Neural cell (in vitro differentiated cells): Measurements from ENCODE around the gene SUN1. TPM values are rescaled to one million over a fixed set of nuclear protein-coding genes. Genes with fewer than 3 reads are reported as not detected.

Experiments
- H2AFZ ChIP-seq: fragments of 200-600, 300-800 bp; sonication (generic), shearing (Covaris generic); 2 replicates; pipeline ENCODE4 v1.6.0; 2014; ENCODE audit warnings: low read depth, mild to moderate bottlenecking, antibody characterized with exemption, low read length, moderate library complexity
- H3F3A ChIP-seq: fragments of 200-600 bp; shearing (Covaris generic); 2 replicates; pipeline ENCODE4 v1.6.1; 2016; ENCODE audit warnings: mild to moderate bottlenecking, moderate library complexity, mixed read lengths, antibody characterized with exemption, low read length; ENCODE audit not compliant: insufficient read depth, poor library complexity, severe bottlenecking
- H3K27ac ChIP-seq: fragments of 200-600, 300-800 bp; sonication (generic), shearing (Covaris generic); 2 replicates; pipeline ENCODE4 v1.5.1; 2014; ENCODE audit warnings: mild to moderate bottlenecking, low read length, moderate library complexity
- H3K27me3 ChIP-seq: fragments of 300-800, 200-600 bp; sonication (generic), shearing (Covaris generic); 2 replicates; pipeline ENCODE4 v1.6.0; 2014; ENCODE audit warnings: mild to moderate bottlenecking, low read depth, low read length, moderate library complexity; ENCODE audit not compliant: insufficient read depth
- H3K36me3 ChIP-seq: fragments of 300-800, 200-600 bp; sonication (generic), shearing (Covaris generic); 2 replicates; pipeline ENCODE4 v1.5.1; 2014; ENCODE audit warnings: mild to moderate bottlenecking, antibody characterized with exemption, low read length, moderate library complexity; ENCODE audit not compliant: insufficient read depth
- H3K4me2 ChIP-seq: fragments of 300-800, 200-600 bp; sonication (generic), shearing (Covaris generic); 2 replicates; pipeline ENCODE4 v1.6.0; 2014; ENCODE audit warnings: mild to moderate bottlenecking, low read length
- H3K4me3 ChIP-seq: fragments of 300-800, 200-600 bp; sonication (generic), shearing (Covaris generic); 2 replicates; pipeline ENCODE4 v1.5.1; 2014; ENCODE audit warnings: mild to moderate bottlenecking, low read length, moderate library complexity
- H3K79me2 ChIP-seq: fragments of 200-600 bp; shearing (Covaris generic); replicated peaks from 2 replicates; pipeline ENCODE4 v1.6.0; 2014; ENCODE audit warnings: mild to moderate bottlenecking, low read length, moderate library complexity; ENCODE audit not compliant: insufficient read depth
- H3K9ac ChIP-seq: fragments of 300-800, 200-600 bp; sonication (generic), shearing (Covaris generic); 2 replicates; pipeline ENCODE4 v1.6.1; 2016; ENCODE audit warnings: mild to moderate bottlenecking, low read length, mixed read lengths
- H3K9me2 ChIP-seq: fragments of 200-600 bp; shearing (Covaris generic); 2 replicates; pipeline ENCODE4 v1.6.1; 2016; ENCODE audit warnings: mild to moderate bottlenecking, low read length, mixed read lengths; ENCODE audit not compliant: insufficient read depth
- H3K9me3 ChIP-seq: fragments of 200-600, 300-800 bp; sonication (generic), shearing (Covaris generic); 2 replicates; pipeline ENCODE4 v1.6.1; 2016; ENCODE audit warnings: mild to moderate bottlenecking, mixed run types, low read length, moderate library complexity, mixed read lengths
- H4K20me1 ChIP-seq: fragments of 200-600 bp; shearing (Covaris generic); 2 replicates; pipeline ENCODE4 v1.6.1; 2016; ENCODE audit warnings: mild to moderate bottlenecking, mixed run types; ENCODE audit not compliant: insufficient read depth
- CTCF ChIP-seq: fragments of 450-650 bp; IDR thresholded peaks from 2 replicates; pipeline ENCODE4 v1.5.1; 2014; ENCODE audit warnings: antibody characterized with exemption, mild to moderate bottlenecking, moderate library complexity; ENCODE audit not compliant: poor library complexity, severe bottlenecking
- EP300 ChIP-seq: fragments of 450-650 bp; conservative IDR thresholded peaks from 2 replicates; pipeline ENCODE4 v1.6.1; 2014; ENCODE audit warnings: antibody characterized with exemption, mild to moderate bottlenecking, moderate library complexity; ENCODE audit not compliant: poor library complexity, severe bottlenecking
- EZH2 ChIP-seq: fragments of 200-600, 300-800 bp; shearing (Covaris generic), sonication (generic); IDR thresholded peaks from 2 replicates; pipeline ENCODE4 v1.6.1; 2014; ENCODE audit warnings: antibody characterized with exemption, low read length, borderline replicate concordance, mild to moderate bottlenecking; ENCODE audit not compliant: insufficient read depth, poor library complexity, severe bottlenecking
- MXI1 ChIP-seq: fragments of 450-650 bp; conservative IDR thresholded peaks from 2 replicates; pipeline ENCODE4 v1.6.1; 2014; ENCODE audit warnings: antibody characterized with exemption, mild to moderate bottlenecking; ENCODE audit not compliant: poor library complexity, severe bottlenecking
- POLR2AphosphoS5 ChIP-seq: IDR thresholded peaks from 2 replicates; pipeline ENCODE4 v1.6.1; 2012
- RAD21 ChIP-seq: fragments of 450-650 bp; conservative IDR thresholded peaks from 2 replicates; pipeline ENCODE4 v1.6.1; 2014; ENCODE audit warnings: antibody characterized with exemption, mild to moderate bottlenecking, moderate library complexity
- REST ChIP-seq: IDR thresholded peaks from 2 replicates; pipeline ENCODE4 v1.6.1; 2012; ENCODE audit warnings: borderline replicate concordance
- SMC3 ChIP-seq: fragments of 450-650 bp; conservative IDR thresholded peaks from 2 replicates; pipeline ENCODE4 v1.6.1; 2014; ENCODE audit warnings: antibody characterized with exemption, mild to moderate bottlenecking, moderate library complexity; ENCODE audit not compliant: poor library complexity
- TAF1 ChIP-seq: IDR thresholded peaks from 2 replicates; pipeline ENCODE4 v1.6.1; 2012; ENCODE audit warnings: low read depth
- polyA plus RNA-seq: library from polyadenylated mRNA; depleted of rRNA; stranded (reverse); fragments of >200 nt; gene quantifications from 2 replicates; pipeline ENCODE4 v1.2.3, GENCODE V29; 2014

The SUN1 gene
- polyA plus RNA-seq, 1 donor from 2014 or later, result 309 TPM

- Histone ChIP-seq H3K4me3 (no peak overlapping the region), H3K9me3 (no peaks in the 10 kb centered on the region), H3K27ac (no peak overlapping the region), H3K79me2 (peaks cover 4% of the 10 kb centered on the region), H4K20me1 (no peaks in the 10 kb centered on the region), H3K9ac (no peak overlapping the region), H3K27me3 (no peaks in the 10 kb centered on the region), H3F3A (no peaks in the 10 kb centered on the region), H2AFZ (no peak overlapping the region), H3K36me3 (no peaks in the 10 kb centered on the region), H3K4me2 (no peak overlapping the region), H3K9me2 (no peaks in the 10 kb centered on the region)
- TF ChIP-seq EP300, result no peak
- TF ChIP-seq TAF1, result no peak
- TF ChIP-seq RAD21, result no peak
- TF ChIP-seq REST, result no peak
- TF ChIP-seq MXI1, result no peak
- no peak for TF ChIP-seq EZH2
- no peak for TF ChIP-seq POLR2AphosphoS5
- no peak for TF ChIP-seq SMC3
Measured at GRCh38 chr7:889391-889790, 57.1 kb downstream of the SUN1 start.

GRCh38 chr7:890868-891267 lies 58.6 kb downstream of the SUN1 start:
- Histone ChIP-seq H3F3A (no peaks in the 10 kb centered on the region), H3K4me2 (no peak overlapping the region), H3K27me3 (no peaks in the 10 kb centered on the region), H3K9ac (no peak overlapping the region), H3K79me2 (no peaks in the 10 kb centered on the region), H3K4me3 (no peak overlapping the region), H2AFZ (no peak overlapping the region), H4K20me1 (no peaks in the 10 kb centered on the region), H3K9me3 (no peaks in the 10 kb centered on the region), H3K9me2 (no peaks in the 10 kb centered on the region), H3K36me3 (no peaks in the 10 kb centered on the region), H3K27ac (no peak overlapping the region)
- TF ChIP-seq EP300, result no peak
- TF ChIP-seq RAD21, result no peak
- no peak for TF ChIP-seq MXI1
- TF ChIP-seq CTCF, result no peak
- no peak for TF ChIP-seq REST
- no peak for TF ChIP-seq TAF1
- TF ChIP-seq EZH2, result no peak
- TF ChIP-seq SMC3, result no peak
- TF ChIP-seq POLR2AphosphoS5, result no peak
